K562 (cell line): ENCODE results near the gene CDHR2. TPM values are rescaled to one million over a fixed set of nuclear protein-coding genes. Genes with fewer than 3 reads are reported as not detected.

ENCODE experiments used
- CHD1 ChIP-seq: fragments of 200-600 bp; sonication (generic); IDR thresholded peaks from one replicate; pipeline ENCODE4 v1.6.1; 2012; ENCODE audit warnings: mild to moderate bottlenecking, moderate library complexity, low read length, inconsistent platforms
- CREB1 ChIP-seq, 2 experiments: sonication (generic) in 1 of 2; formaldehyde crosslinking in 1 of 2; IDR thresholded peaks; 2 replicates each; pipeline versions ENCODE4 v1.6.1 to v1.8.0; 2012 to 2022; ENCODE audit warnings: inconsistent platforms in 1 of 2, mild to moderate bottlenecking in 1 of 2, missing genetic modification reagents in 1 of 2, moderate library complexity in 1 of 2
- DPF2 ChIP-seq: fragments of 450-650 bp; IDR thresholded peaks from 2 replicates; pipeline ENCODE4 v1.6.1; 2016
- ESRRA ChIP-seq: fragments of 450-650 bp; IDR thresholded peaks from 2 replicates; pipeline ENCODE4 v1.6.1; 2014; ENCODE audit warnings: low read depth, mild to moderate bottlenecking, moderate library complexity, borderline replicate concordance
- HLTF ChIP-seq: fragments of 450-650 bp; IDR thresholded peaks from 2 replicates; pipeline ENCODE4 v1.6.1; 2016
- NFIX ChIP-seq: fragments of 250-450 bp; sonication (Bioruptor Pico); IDR thresholded peaks from 2 replicates; pipeline ENCODE4 v1.4.0; 2020; ENCODE audit warnings: low read depth, mild to moderate bottlenecking, moderate library complexity
- PHF21A ChIP-seq: fragments of 450-650 bp; IDR thresholded peaks from 2 replicates; pipeline ENCODE4 v1.6.1; 2017; ENCODE audit warnings: low read depth, borderline replicate concordance
- TCFL5 ChIP-seq: fragments of 250-450 bp; sonication (Bioruptor Pico); conservative IDR thresholded peaks from 2 replicates; pipeline ENCODE4 v1.6.1; 2021; ENCODE audit warnings: mild to moderate bottlenecking, moderate library complexity, matching md5 sums
- polyA plus RNA-seq, 8 experiments: library from polyadenylated mRNA; depleted of rRNA in 4 of 8; stranded (reverse) in 5 of 8; unstranded in 3 of 8; fragments of >200 nt; fragmentation: Nextera tagmentation in 2 of 8; fragmentation: Illumina TruSeq in 1 of 8; extraction: Ambion mirVana in 2 of 8; extraction: Trizol in 1 of 8; gene quantifications; 2 replicates each; pipeline versions ENCODE4 v1.2.1 to v1.2.3, GENCODE V29; 2011 to 2014; ENCODE audit warnings: inconsistent platforms in 1 of 8, missing spikeins in 1 of 8
- total RNA-seq, 7 experiments: library from RNA; depleted of rRNA in 6 of 7; stranded (reverse); fragments of >200 nt in 6 of 7; fragmentation: Illumina TruSeq in 2 of 7; extraction: Trizol in 2 of 7; gene quantifications; 2 replicates each; pipeline versions ENCODE4 v1.2.1 to v1.2.3, GENCODE V29; 2011 to 2021; ENCODE audit warnings: low replicate concordance in 1 of 7
- TF ChIP-seq, protein P1 (sequence below): fragments of 450-650 bp; IDR thresholded peaks from 2 replicates; pipeline ENCODE4 v1.6.1; 2018; ENCODE audit not compliant: partially characterized antibody
- TF ChIP-seq, protein P2 (sequence below): fragments of 450-650 bp; IDR thresholded peaks from 2 replicates; pipeline ENCODE4 v1.6.1; 2017; ENCODE audit warnings: antibody characterized with exemption, mild to moderate bottlenecking
- TF ChIP-seq, protein P3 (sequence below): fragments of 250-450 bp; sonication (Bioruptor Pico); IDR thresholded peaks from 2 replicates; pipeline ENCODE4 v1.4.0; 2020
- TF ChIP-seq, protein P4 (sequence below), 2 experiments: fragments of 200-800 bp in 1 of 2; sonication (Bioruptor generic) in 1 of 2; sonication (generic) in 1 of 2; formaldehyde crosslinking in 1 of 2; IDR thresholded peaks in 1 of 2; conservative IDR thresholded peaks in 1 of 2; 2 replicates each; pipeline versions ENCODE4 v1.5.0 to v1.6.1; 2016 to 2020; ENCODE audit warnings: missing compliant biosample characterization in 1 of 2, missing genetic modification characterization in 1 of 2, missing genetic modification reagents in 1 of 2

Gene CDHR2
- total and polyA plus RNA-seq, 9 of the 15 experiments (the other 6 are each of a cell fraction or from before 2014, with no cell fraction given) = 0.01 to 0.62 (median 0.09) TPM; not detected in 2

DNA sequence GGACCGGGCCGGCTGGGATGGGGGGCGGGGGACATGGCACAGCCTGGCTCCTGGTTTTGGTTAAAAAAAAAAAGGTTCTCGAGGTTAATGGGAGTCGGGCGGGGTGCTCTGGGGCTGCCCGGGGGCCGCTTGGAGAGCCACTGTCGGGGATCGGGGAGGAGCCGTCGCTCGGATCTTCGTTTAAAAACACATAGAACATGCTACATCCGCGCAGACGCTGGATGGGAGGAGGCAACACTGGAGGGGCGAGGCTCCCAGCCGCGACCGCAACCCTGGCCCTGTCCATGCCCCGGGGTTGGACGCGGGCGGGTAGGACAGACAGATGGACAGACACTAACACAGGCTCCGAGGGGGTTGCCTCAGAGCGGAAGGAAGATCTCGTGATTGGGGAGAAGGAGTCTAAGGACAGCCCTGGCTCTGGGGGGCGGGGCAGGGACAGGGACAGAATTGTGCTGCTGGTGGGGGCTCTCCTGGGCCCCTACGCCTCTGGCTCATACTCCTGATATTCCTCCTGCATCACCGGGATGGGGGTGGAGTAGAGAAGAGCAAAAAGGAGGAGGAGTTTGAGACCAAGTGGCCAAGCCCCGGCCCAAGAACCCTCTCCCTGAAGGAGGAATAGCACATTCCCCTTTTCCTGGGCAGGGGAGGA lies 71.3 kb downstream of the CDHR2 start (continued):
- TF ChIP-seq, protein P1, sequence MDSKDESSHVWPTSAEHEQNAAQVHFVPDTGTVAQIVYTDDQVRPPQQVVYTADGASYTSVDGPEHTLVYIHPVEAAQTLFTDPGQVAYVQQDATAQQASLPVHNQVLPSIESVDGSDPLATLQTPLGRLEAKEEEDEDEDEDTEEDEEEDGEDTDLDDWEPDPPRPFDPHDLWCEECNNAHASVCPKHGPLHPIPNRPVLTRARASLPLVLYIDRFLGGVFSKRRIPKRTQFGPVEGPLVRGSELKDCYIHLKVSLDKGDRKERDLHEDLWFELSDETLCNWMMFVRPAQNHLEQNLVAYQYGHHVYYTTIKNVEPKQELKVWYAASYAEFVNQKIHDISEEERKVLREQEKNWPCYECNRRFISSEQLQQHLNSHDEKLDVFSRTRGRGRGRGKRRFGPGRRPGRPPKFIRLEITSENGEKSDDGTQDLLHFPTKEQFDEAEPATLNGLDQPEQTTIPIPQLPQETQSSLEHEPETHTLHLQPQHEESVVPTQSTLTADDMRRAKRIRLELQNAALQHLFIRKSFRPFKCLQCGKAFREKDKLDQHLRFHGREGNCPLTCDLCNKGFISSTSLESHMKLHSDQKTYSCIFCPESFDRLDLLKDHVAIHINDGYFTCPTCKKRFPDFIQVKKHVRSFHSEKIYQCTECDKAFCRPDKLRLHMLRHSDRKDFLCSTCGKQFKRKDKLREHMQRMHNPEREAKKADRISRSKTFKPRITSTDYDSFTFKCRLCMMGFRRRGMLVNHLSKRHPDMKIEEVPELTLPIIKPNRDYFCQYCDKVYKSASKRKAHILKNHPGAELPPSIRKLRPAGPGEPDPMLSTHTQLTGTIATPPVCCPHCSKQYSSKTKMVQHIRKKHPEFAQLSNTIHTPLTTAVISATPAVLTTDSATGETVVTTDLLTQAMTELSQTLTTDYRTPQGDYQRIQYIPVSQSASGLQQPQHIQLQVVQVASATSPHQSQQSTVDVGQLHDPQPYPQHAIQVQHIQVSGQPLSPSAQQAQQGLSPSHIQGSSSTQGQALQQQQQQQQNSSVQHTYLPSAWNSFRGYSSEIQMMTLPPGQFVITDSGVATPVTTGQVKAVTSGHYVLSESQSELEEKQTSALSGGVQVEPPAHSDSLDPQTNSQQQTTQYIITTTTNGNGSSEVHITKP = peak; percentile 91
- TF ChIP-seq CHD1 (no peak), PHF21A (no peak), DPF2 (no peak), HLTF (no peak), NFIX (CRISPR knock-in tag) (no peak), TCFL5 (CRISPR knock-in tag) (no peak), CREB1 (IDR thresholded peaks at IDR 0.05) (no peak), CREB1 (CRISPR knock-in tag; IDR thresholded peaks at IDR 0.05) (no peak), ESRRA (no peak)
- TF ChIP-seq, protein P2, sequence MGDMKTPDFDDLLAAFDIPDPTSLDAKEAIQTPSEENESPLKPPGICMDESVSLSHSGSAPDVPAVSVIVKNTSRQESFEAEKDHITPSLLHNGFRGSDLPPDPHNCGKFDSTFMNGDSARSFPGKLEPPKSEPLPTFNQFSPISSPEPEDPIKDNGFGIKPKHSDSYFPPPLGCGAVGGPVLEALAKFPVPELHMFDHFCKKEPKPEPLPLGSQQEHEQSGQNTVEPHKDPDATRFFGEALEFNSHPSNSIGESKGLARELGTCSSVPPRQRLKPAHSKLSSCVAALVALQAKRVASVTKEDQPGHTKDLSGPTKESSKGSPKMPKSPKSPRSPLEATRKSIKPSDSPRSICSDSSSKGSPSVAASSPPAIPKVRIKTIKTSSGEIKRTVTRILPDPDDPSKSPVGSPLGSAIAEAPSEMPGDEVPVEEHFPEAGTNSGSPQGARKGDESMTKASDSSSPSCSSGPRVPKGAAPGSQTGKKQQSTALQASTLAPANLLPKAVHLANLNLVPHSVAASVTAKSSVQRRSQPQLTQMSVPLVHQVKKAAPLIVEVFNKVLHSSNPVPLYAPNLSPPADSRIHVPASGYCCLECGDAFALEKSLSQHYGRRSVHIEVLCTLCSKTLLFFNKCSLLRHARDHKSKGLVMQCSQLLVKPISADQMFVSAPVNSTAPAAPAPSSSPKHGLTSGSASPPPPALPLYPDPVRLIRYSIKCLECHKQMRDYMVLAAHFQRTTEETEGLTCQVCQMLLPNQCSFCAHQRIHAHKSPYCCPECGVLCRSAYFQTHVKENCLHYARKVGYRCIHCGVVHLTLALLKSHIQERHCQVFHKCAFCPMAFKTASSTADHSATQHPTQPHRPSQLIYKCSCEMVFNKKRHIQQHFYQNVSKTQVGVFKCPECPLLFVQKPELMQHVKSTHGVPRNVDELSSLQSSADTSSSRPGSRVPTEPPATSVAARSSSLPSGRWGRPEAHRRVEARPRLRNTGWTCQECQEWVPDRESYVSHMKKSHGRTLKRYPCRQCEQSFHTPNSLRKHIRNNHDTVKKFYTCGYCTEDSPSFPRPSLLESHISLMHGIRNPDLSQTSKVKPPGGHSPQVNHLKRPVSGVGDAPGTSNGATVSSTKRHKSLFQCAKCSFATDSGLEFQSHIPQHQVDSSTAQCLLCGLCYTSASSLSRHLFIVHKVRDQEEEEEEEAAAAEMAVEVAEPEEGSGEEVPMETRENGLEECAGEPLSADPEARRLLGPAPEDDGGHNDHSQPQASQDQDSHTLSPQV = no peak
- TF ChIP-seq, protein P3, sequence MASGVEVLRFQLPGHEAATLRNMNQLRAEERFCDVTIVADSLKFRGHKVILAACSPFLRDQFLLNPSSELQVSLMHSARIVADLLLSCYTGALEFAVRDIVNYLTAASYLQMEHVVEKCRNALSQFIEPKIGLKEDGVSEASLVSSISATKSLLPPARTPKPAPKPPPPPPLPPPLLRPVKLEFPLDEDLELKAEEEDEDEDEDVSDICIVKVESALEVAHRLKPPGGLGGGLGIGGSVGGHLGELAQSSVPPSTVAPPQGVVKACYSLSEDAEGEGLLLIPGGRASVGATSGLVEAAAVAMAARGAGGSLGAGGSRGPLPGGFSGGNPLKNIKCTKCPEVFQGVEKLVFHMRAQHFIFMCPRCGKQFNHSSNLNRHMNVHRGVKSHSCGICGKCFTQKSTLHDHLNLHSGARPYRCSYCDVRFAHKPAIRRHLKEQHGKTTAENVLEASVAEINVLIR (CRISPR knock-in tag) = no peak
- TF ChIP-seq, protein P4, sequence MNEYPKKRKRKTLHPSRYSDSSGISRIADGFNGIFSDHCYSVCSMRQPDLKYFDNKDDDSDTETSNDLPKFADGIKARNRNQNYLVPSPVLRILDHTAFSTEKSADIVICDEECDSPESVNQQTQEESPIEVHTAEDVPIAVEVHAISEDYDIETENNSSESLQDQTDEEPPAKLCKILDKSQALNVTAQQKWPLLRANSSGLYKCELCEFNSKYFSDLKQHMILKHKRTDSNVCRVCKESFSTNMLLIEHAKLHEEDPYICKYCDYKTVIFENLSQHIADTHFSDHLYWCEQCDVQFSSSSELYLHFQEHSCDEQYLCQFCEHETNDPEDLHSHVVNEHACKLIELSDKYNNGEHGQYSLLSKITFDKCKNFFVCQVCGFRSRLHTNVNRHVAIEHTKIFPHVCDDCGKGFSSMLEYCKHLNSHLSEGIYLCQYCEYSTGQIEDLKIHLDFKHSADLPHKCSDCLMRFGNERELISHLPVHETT (CRISPR knock-in tag; conservative IDR thresholded peaks at IDR 0.05 in 1 of 2, IDR thresholded peaks at IDR 0.05 in 1 of 2) = no peak
